Activated CD4-positive, alpha-beta memory T cell treated with anti-CD3 and anti-CD28 coated beads, Interleukin-2, amount 10 ng/mL, durations not matched to agents 7 days and 5 days (primary cell): ENCODE results near the gene CLIC6. TPM values are rescaled to one million over a fixed set of nuclear protein-coding genes. Genes with fewer than 3 reads are reported as not detected.

Source experiments
- total RNA-seq, 2 experiments: library from RNA; stranded (reverse); gene quantifications; one replicate each; pipeline ENCODE4 v1.2.3, GENCODE V29; 2021

Gene CLIC6
- total RNA-seq, 2 experiments from 2014 or later = 0.08 TPM; not detected in 1

Other genes starting within 250 kb of the CLIC6 start
- gene SMIM34, start 245.0 kb upstream of the CLIC6 start, total RNA-seq = not detected
- gene KCNE1, start 156.8 kb upstream of the CLIC6 start, total RNA-seq = under 1 TPM in 1 of 2 experiments, not detected in 1; 0.40 TPM
- gene RCAN1, start 53.9 kb upstream of the CLIC6 start, total RNA-seq = 1 to 10 TPM; 8.3 to 8.8 TPM